ENCODE results near the gene TLX3. TPM values are rescaled to one million over a fixed set of nuclear protein-coding genes. Genes with fewer than 3 reads are reported as not detected.

Gene TLX3
- total RNA-seq, 4 donors from 2014 or later: not detected

DNA sequence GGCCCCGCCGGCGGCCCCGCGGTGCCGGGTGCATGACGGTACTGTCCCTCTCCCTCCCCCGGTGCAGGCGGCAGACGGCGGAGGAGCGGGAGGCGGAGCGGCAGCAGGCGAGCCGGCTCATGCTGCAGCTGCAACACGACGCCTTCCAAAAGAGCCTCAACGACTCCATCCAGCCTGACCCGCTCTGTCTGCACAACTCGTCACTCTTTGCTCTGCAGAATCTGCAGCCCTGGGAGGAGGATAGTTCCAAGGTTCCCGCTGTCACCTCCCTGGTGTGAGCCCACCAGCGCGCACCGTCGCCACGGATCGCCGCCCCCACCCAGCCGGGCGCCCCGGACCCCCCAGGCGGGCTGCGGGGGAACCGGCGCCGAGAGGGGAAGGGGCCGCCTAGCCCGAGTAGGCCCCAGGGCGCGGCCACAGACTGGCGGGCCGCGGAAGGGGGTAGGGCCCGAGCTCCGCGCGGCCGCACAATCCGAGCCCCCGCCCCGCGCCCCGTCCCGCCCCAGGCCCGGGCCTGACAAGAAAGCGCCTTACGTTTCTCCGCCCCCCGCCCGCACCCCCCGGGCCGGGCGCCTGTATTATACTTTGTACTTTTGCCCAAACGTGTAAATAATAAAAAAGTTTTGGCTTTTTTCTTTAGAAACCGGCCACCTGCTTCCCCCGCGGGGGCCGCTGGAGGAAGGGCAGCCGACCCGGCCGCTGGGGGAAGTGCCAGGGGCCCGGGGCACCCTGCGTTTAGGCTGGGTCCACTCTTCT is 2.5 kb downstream of the TLX3 start:
- Histone ChIP-seq H3K27ac (no peak overlapping the region), H3K27me3 (peaks cover 0 to 90% of the 10 kb centered on the region in 2 donors), H3K4me1 (peaks cover 0 to 73% (median 0%) of the 10 kb centered on the region in 4 donors), H3K36me3 (no peaks in the 10 kb centered on the region), H3K9me3 (no peaks in the 10 kb centered on the region), H3K4me3 (peak overlapping the region in 2 of 4 donors; percentile 25 to 32)
- TF ChIP-seq POLR2A (IDR thresholded peaks at IDR 0.05): no peak
- TF ChIP-seq, protein P1, sequence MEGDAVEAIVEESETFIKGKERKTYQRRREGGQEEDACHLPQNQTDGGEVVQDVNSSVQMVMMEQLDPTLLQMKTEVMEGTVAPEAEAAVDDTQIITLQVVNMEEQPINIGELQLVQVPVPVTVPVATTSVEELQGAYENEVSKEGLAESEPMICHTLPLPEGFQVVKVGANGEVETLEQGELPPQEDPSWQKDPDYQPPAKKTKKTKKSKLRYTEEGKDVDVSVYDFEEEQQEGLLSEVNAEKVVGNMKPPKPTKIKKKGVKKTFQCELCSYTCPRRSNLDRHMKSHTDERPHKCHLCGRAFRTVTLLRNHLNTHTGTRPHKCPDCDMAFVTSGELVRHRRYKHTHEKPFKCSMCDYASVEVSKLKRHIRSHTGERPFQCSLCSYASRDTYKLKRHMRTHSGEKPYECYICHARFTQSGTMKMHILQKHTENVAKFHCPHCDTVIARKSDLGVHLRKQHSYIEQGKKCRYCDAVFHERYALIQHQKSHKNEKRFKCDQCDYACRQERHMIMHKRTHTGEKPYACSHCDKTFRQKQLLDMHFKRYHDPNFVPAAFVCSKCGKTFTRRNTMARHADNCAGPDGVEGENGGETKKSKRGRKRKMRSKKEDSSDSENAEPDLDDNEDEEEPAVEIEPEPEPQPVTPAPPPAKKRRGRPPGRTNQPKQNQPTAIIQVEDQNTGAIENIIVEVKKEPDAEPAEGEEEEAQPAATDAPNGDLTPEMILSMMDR (IDR thresholded peaks at IDR 0.05): no peak
- DNase-seq: no peak

DNA sequence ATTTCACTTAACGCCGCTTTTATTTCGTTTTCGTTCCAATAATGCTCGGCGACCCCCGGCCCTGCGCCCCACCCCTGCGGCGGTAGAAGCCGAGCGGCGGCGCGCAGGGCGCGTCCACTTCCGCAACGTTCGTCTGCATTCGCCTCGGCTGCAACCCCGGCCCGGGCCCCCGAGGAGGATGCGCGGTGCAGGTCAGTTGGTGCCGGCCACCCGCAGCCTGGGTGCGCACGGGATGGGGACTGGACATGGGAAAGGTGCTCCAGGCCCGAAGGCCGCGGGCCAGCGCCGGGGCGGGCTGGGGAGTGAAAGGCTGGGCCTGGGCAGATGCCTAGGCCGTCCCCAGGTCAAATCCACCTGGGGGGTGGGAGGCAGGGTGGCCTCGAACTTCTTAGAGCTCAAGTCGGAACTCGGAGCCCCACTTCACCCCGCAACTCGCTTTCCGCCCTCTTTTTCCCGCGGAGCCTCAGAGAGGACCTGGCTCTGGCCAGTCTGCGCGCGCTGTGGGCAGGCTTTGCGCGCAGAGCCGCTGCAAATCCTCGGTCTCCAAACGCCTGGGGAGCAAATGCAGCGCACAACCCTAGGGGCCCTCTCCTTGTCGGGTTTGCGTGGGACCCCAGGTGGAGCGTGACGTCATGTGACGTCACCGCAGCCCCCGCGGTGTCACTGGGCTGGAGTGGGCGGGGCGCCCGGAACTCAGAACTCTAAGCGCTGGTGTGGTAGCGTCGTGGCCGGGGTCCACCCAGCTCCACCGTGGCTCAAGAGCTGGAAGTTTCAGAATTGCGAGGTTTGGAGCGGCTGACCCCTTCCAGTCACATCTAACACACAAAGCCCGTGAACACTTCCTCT is 3.3 kb downstream of the TLX3 start:
- Histone ChIP-seq H3K4me3 (peak overlapping the region in 3 of 4 donors; percentile 6 to 32 (median 25)), H3K9me3 (no peaks in the 10 kb centered on the region), H3K36me3 (no peaks in the 10 kb centered on the region), H3K27ac (no peak overlapping the region), H3K27me3 (peaks cover 0 to 91% of the 10 kb centered on the region in 2 donors), H3K4me1 (peaks cover 0 to 77% (median 0%) of the 10 kb centered on the region in 4 donors)
- TF ChIP-seq, protein P1 (IDR thresholded peaks at IDR 0.05): no peak
- no peak for TF ChIP-seq POLR2A (IDR thresholded peaks at IDR 0.05)
- DNase-seq: no peak

DNA sequence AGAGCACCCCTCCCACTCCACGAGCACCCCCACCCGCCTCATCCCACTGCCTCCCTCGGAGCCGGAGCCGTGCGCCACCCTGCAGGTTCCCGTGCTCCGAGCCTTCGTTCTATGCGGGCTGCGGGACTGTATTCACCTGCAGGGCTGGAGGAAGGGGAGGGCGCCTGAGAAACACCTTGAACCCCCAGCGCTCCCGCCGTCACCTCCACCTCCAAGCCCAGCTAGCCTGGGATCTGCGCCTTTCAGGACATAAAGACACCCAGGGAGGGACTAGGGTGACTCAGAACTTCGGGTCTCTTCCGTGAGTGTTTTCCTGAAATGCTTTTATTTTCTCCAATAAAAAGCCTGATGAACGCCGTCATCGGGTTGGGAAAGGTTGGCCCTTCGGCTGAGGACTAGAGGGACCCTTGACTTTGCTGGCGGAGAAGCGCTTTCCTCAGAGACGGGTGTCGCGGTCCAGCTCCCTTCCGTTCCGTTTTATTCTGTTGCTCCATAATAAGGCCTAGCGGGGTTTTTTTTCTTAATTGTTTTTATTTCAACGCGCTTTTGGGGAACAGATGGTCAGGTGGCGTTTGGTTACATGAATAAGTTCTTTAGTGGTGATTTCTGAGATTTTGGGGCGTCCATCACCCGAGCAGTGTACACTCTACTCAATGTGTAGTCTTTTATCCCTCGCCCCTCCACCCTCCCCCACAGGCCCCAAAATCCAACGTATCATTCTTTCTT is 4.6 kb downstream of the TLX3 start:
- peaks cover 0 to 89% of the 10 kb centered on the region in 2 donors for H3K27me3 ChIP-seq

DNA sequence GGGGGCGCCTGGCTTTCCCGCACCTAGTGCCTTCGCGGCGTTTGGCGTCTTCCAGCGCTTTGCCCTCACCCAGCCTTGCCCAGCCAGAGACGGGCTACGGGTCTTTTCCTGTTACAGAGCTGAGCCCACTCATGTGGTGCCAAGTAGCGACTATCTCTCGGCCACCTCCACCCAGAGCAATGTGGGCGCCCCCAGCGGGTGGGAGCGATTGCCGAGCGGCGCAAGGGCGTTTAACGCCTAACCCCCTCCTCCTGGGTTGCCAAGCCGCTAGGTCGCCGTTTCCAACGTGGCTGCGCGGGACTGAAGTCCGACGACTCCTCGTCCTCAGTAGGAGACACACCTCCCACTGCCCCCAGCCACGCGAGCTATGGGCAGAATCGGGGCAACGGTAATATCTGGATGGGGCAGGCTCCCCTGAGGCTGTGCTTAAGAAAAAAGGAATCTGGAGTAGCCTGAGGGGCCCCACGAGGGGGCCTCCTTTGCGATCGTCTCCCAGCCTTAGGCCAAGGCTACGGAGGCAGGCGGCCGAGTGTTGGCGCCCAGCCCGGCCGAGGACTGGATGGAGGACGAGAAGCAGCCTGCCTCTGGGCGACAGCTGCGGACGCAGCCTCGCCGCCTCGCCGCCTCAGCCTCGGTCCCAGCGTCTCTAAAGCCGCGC is 5.8 kb downstream of the TLX3 start:
- no peak for DNase-seq
- Histone ChIP-seq H3K4me3 (peak overlapping the region in 1 of 4 donors; percentile 6), H3K4me1 (peaks cover 0 to 60% (median 0%) of the 10 kb centered on the region in 4 donors), H3K9me3 (no peaks in the 10 kb centered on the region), H3K27ac (no peak overlapping the region), H3K27me3 (peaks cover 0 to 76% of the 10 kb centered on the region in 2 donors), H3K36me3 (no peaks in the 10 kb centered on the region)
- TF ChIP-seq, protein P1 (IDR thresholded peaks at IDR 0.05): no peak
- TF ChIP-seq POLR2A (IDR thresholded peaks at IDR 0.05): no peak

More for the DNA sequence above, 4.6 kb downstream of the TLX3 start:
- H3K4me3 ChIP-seq: no peak overlapping the region
- no peaks in the 10 kb centered on the region for H3K9me3 ChIP-seq
- no peaks in the 10 kb centered on the region for H3K36me3 ChIP-seq
- TF ChIP-seq POLR2A (IDR thresholded peaks at IDR 0.05): no peak
- TF ChIP-seq, protein P1 (IDR thresholded peaks at IDR 0.05): no peak
- H3K27ac ChIP-seq: no peak overlapping the region
- H3K4me1 ChIP-seq: peaks cover 0 to 72% (median 0%) of the 10 kb centered on the region in 4 donors
- no peak for DNase-seq
